CD4-positive, alpha-beta memory T cell (primary cell): ENCODE data around the gene SORCS3. TPM values are rescaled to one million over a fixed set of nuclear protein-coding genes. Genes with fewer than 3 reads are reported as not detected.
A peak's percentile ranks its signal among the peaks of the same experiment; 100 is the strongest.

Source experiments
- CTCF ChIA-PET: fragments of 350-600 bp; sonication (Branson Sonifier 250); formaldehyde crosslinking; loops from one replicate; lab custom pipeline; 2021; ENCODE audit warnings: inconsistent platforms; ENCODE audit not compliant: partially characterized antibody; lab: Charles Lee
- POLR2A ChIA-PET: fragments of 350-600 bp; sonication (Branson Sonifier 250); formaldehyde crosslinking; loops from one replicate; lab custom pipeline; 2021; ENCODE audit not compliant: partially characterized antibody; lab: Charles Lee
- DNase-seq, 5 donors: peaks; one replicate each; pipeline versions ENCODE4 v3.0.0 to v3.0.0-alpha.2; 2020 to 2022; ENCODE audit warnings: mixed read lengths in 1 of 5
- H3K27ac ChIP-seq: one replicate; pipeline ENCODE4 v1.7.0; 2013; ENCODE audit warnings: low read depth, low read length
- H3K27me3 ChIP-seq: 2 replicates; pipeline ENCODE4 v1.7.0; 2013; ENCODE audit warnings: mild to moderate bottlenecking, low read length, moderate library complexity; ENCODE audit not compliant: insufficient read depth
- H3K36me3 ChIP-seq: 2 replicates; pipeline ENCODE4 v1.7.0; 2013; ENCODE audit warnings: mild to moderate bottlenecking, low read length, moderate library complexity; ENCODE audit not compliant: insufficient read depth
- H3K4me1 ChIP-seq: 2 replicates; pipeline ENCODE4 v1.7.0; 2013; ENCODE audit warnings: mild to moderate bottlenecking, low read length, moderate library complexity; ENCODE audit not compliant: insufficient read depth
- H3K4me3 ChIP-seq, 2 donors: one replicate each; pipeline ENCODE4 v1.7.0; 2013; ENCODE audit warnings: low read length in 2 of 2, mild to moderate bottlenecking in 1 of 2
- H3K9me3 ChIP-seq, 2 donors: one replicate each; pipeline ENCODE4 v1.7.0; 2013; ENCODE audit warnings: low read length in 2 of 2, control low read depth in 1 of 2; ENCODE audit not compliant: control insufficient read depth in 1 of 2
- H3K27ac Mint-ChIP-seq, 7 donors: one replicate each; pipeline ENCODE4 v1.8.0; 2020 to 2021; ENCODE audit warnings: mixed read lengths in 7 of 7, mild to moderate bottlenecking in 6 of 7, inconsistent platforms in 3 of 7, moderate library complexity in 3 of 7
- H3K27me3 Mint-ChIP-seq, 2 donors: one replicate each; pipeline ENCODE4 v1.8.0; 2020 to 2021; ENCODE audit warnings: mixed read lengths in 2 of 2
- H3K36me3 Mint-ChIP-seq, 2 donors: one replicate each; pipeline ENCODE4 v1.8.0; 2020 to 2021; ENCODE audit warnings: mixed read lengths in 2 of 2, inconsistent platforms in 1 of 2, mild to moderate bottlenecking in 1 of 2
- H3K4me1 Mint-ChIP-seq, 4 donors: one replicate each; pipeline ENCODE4 v1.8.0; 2020 to 2021; ENCODE audit warnings: mixed read lengths in 4 of 4, mild to moderate bottlenecking in 1 of 4
- H3K4me3 Mint-ChIP-seq, 8 donors: one replicate each; pipeline ENCODE4 v1.8.0; 2020 to 2021; ENCODE audit warnings: mixed read lengths in 8 of 8, mild to moderate bottlenecking in 7 of 8, moderate library complexity in 6 of 8, inconsistent platforms in 3 of 8
- H3K9me3 Mint-ChIP-seq, 8 donors: one replicate each; pipeline ENCODE4 v1.8.0; 2020 to 2021; ENCODE audit warnings: mixed read lengths in 8 of 8, mild to moderate bottlenecking in 5 of 8, inconsistent platforms in 3 of 8, moderate library complexity in 1 of 8
- intact Hi-C: fragments of 100-400 bp; cut with micrococcal nuclease; formaldehyde crosslinking; loops from one replicate; pipeline ENCODE4 v1.15.1; 2023
- polyA plus RNA-seq, 2 donors: library from polyadenylated mRNA; unstranded; fragments of 300-500 nt; fragmentation: Illumina TruSeq; gene quantifications; one replicate each; pipeline ENCODE4 v1.2.3, GENCODE V29; 2021
- total RNA-seq, 2 experiments: library from RNA; stranded (reverse); gene quantifications; one replicate each; pipeline ENCODE4 v1.2.3, GENCODE V29; 2021

SORCS3 gene
- total and polyA plus RNA-seq, 4 experiments from 2014 or later, result 0.06 to 0.21 TPM; not detected in 2

- Mint-ChIP-seq H3K9me3 (peaks cover 0 to 2% (median 0%) of the 10 kb centered on the region in 8 donors), H3K4me1 (no peaks in the 10 kb centered on the region), H3K36me3 (no peaks in the 10 kb centered on the region), H3K27ac (no peak overlapping the region), H3K4me3 (no peak overlapping the region), H3K27me3 (peaks cover 1 to 2% of the 10 kb centered on the region in 2 donors)
- H3K27ac ChIP-seq, result no peak overlapping the region
- H3K27me3 ChIP-seq, result no peaks in the 10 kb centered on the region
- H3K9me3 ChIP-seq, result no peaks in the 10 kb centered on the region
- CTCF ChIA-PET, result no interaction called here
- DNase-seq, result no peak
- no peaks in the 10 kb centered on the region for H3K36me3 ChIP-seq
- H3K4me3 ChIP-seq, result no peak overlapping the region
- intact Hi-C loops, result no loop called here
- H3K4me1 ChIP-seq, result no peaks in the 10 kb centered on the region
- POLR2A ChIA-PET, result no interaction called here
These were observed 170.1 kb downstream of the SORCS3 start for GRCh38 chr10:104811166-104811565.

- H3K9me3 Mint-ChIP-seq, result peaks cover 0 to 2% (median 0%) of the 10 kb centered on the region in 8 donors
- POLR2A ChIA-PET, result no interaction called here
- intact Hi-C loops, result no loop called here
- no peak overlapping the region for H3K27ac Mint-ChIP-seq
- H3K4me1 Mint-ChIP-seq, result no peaks in the 10 kb centered on the region
- H3K36me3 Mint-ChIP-seq, result no peaks in the 10 kb centered on the region
- CTCF ChIA-PET, result no interaction called here
- H3K4me1 ChIP-seq, result no peaks in the 10 kb centered on the region
- DNase-seq, result no peak
- no peaks in the 10 kb centered on the region for H3K9me3 ChIP-seq
- no peaks in the 10 kb centered on the region for H3K27me3 ChIP-seq
- peaks cover 0 to 2% of the 10 kb centered on the region in 2 donors for H3K27me3 Mint-ChIP-seq
- no peak overlapping the region for H3K4me3 ChIP-seq
- H3K27ac ChIP-seq, result no peak overlapping the region
- H3K4me3 Mint-ChIP-seq, result no peak overlapping the region
- no peaks in the 10 kb centered on the region for H3K36me3 ChIP-seq
These were observed 175.4 kb downstream of the SORCS3 start for GRCh38 chr10:104816501-104816900.

- Histone ChIP-seq H3K27ac (no peak overlapping the region), H3K9me3 (no peaks in the 10 kb centered on the region), H3K36me3 (no peaks in the 10 kb centered on the region), H3K27me3 (no peaks in the 10 kb centered on the region), H3K4me1 (no peaks in the 10 kb centered on the region), H3K4me3 (no peak overlapping the region)
- peaks cover 0 to 1% of the 10 kb centered on the region in 2 donors for H3K27me3 Mint-ChIP-seq
- ChIA-PET POLR2A (no interaction called here), CTCF (no interaction called here)
- no peak overlapping the region for H3K27ac Mint-ChIP-seq
- no peak overlapping the region for H3K4me3 Mint-ChIP-seq
- no peak for DNase-seq
- H3K9me3 Mint-ChIP-seq, result peaks cover 0 to 2% (median 0%) of the 10 kb centered on the region in 8 donors
- H3K4me1 Mint-ChIP-seq, result no peaks in the 10 kb centered on the region
- no peaks in the 10 kb centered on the region for H3K36me3 Mint-ChIP-seq
- intact Hi-C loops, result no loop called here
These were observed 178.6 kb downstream of the SORCS3 start for GRCh38 chr10:104819731-104820130.

- Histone ChIP-seq H3K4me3 (no peak overlapping the region), H3K9me3 (no peaks in the 10 kb centered on the region), H3K27me3 (no peaks in the 10 kb centered on the region), H3K36me3 (no peaks in the 10 kb centered on the region), H3K4me1 (no peaks in the 10 kb centered on the region), H3K27ac (no peak overlapping the region)
- peaks cover 0 to 1% of the 10 kb centered on the region in 2 donors for H3K27me3 Mint-ChIP-seq
- no peak for DNase-seq
- H3K9me3 Mint-ChIP-seq, result peaks cover 0 to 9% (median 3%) of the 10 kb centered on the region in 8 donors
- no peak overlapping the region for H3K27ac Mint-ChIP-seq
- intact Hi-C loops, result no loop called here
- H3K4me1 Mint-ChIP-seq, result no peaks in the 10 kb centered on the region
- POLR2A ChIA-PET, result no interaction called here
- CTCF ChIA-PET, result no interaction called here
- H3K4me3 Mint-ChIP-seq, result no peak overlapping the region
- H3K36me3 Mint-ChIP-seq, result no peaks in the 10 kb centered on the region
These were observed 181.0 kb downstream of the SORCS3 start for GRCh38 chr10:104822088-104822487.

- DNase-seq, result peak in 3 of 5 donors; percentile 1 to 4 (median 2)
- intact Hi-C loops, result no loop called here
These were observed 183.4 kb downstream of the SORCS3 start for GRCh38 chr10:104824380-104825006.

GRCh38 chr10:104831272-104831671 lies 190.2 kb downstream of the SORCS3 start:
- H3K27me3 Mint-ChIP-seq, result peaks cover 0 to 2% of the 10 kb centered on the region in 2 donors
- no peaks in the 10 kb centered on the region for H3K4me1 Mint-ChIP-seq
- Histone ChIP-seq H3K4me1 (no peaks in the 10 kb centered on the region), H3K27ac (no peak overlapping the region), H3K36me3 (no peaks in the 10 kb centered on the region), H3K9me3 (no peaks in the 10 kb centered on the region), H3K4me3 (no peak overlapping the region), H3K27me3 (no peaks in the 10 kb centered on the region)
- intact Hi-C loops, result no loop called here
- DNase-seq, result no peak
- H3K36me3 Mint-ChIP-seq, result no peaks in the 10 kb centered on the region
- no peak overlapping the region for H3K4me3 Mint-ChIP-seq
- no peak overlapping the region for H3K27ac Mint-ChIP-seq
- peaks cover 0 to 8% (median 2%) of the 10 kb centered on the region in 8 donors for H3K9me3 Mint-ChIP-seq
- POLR2A ChIA-PET, result no interaction called here
- CTCF ChIA-PET, result no interaction called here

More at GRCh38 chr10:104824380-104825006, 183.4 kb downstream of the SORCS3 start:
- POLR2A ChIA-PET, result no interaction called here
- H3K36me3 ChIP-seq, result no peaks in the 10 kb centered on the region
- H3K27ac ChIP-seq, result no peak overlapping the region
- H3K27me3 ChIP-seq, result no peaks in the 10 kb centered on the region
- H3K4me3 ChIP-seq, result no peak overlapping the region
- no peaks in the 10 kb centered on the region for H3K9me3 ChIP-seq
- CTCF ChIA-PET, result no interaction called here
- H3K4me3 Mint-ChIP-seq, result no peak overlapping the region
- peaks cover 0 to 12% (median 4%) of the 10 kb centered on the region in 8 donors for H3K9me3 Mint-ChIP-seq
- no peak overlapping the region for H3K27ac Mint-ChIP-seq
- no peaks in the 10 kb centered on the region for H3K4me1 Mint-ChIP-seq
- no peaks in the 10 kb centered on the region for H3K27me3 Mint-ChIP-seq
- H3K4me1 ChIP-seq, result no peaks in the 10 kb centered on the region
- H3K36me3 Mint-ChIP-seq, result no peaks in the 10 kb centered on the region

- H3K9me3 Mint-ChIP-seq, result peaks cover 0 to 2% (median 0%) of the 10 kb centered on the region in 8 donors
These were observed 193.5 kb downstream of the SORCS3 start for GRCh38 chr10:104834580-104834979.

More at GRCh38 chr10:104834580-104834979, 193.5 kb downstream of the SORCS3 start:
- Histone ChIP-seq H3K9me3 (no peaks in the 10 kb centered on the region), H3K27me3 (no peaks in the 10 kb centered on the region), H3K27ac (no peak overlapping the region), H3K4me1 (no peaks in the 10 kb centered on the region), H3K36me3 (no peaks in the 10 kb centered on the region), H3K4me3 (no peak overlapping the region)
- no peaks in the 10 kb centered on the region for H3K36me3 Mint-ChIP-seq
- no peaks in the 10 kb centered on the region for H3K4me1 Mint-ChIP-seq
- ChIA-PET CTCF (no interaction called here), POLR2A (no interaction called here)
- no peak overlapping the region for H3K27ac Mint-ChIP-seq
- H3K27me3 Mint-ChIP-seq, result peaks cover 3% of the 10 kb centered on the region in 2 donors
- intact Hi-C loops, result no loop called here
- DNase-seq, result no peak
- H3K4me3 Mint-ChIP-seq, result no peak overlapping the region
